NCI-H2107 treated with DMSO at 0.1 percent for 48 hours (cell line): ENCODE results near the gene FRMD4A.
"Not testable (repeated sequence)": the region's sequence is repeated elsewhere in the genome, so short reads cannot be mapped to it uniquely, and the experiment has no call there.

Source experiments
- DNase-seq: peaks from one replicate; lab custom pipeline; 2025; ENCODE audit not compliant: unreplicated experiment; lab: John Stamatoyannopoulos, UW

FRMD4A gene

GRCh38 chr10:13829790-13830189 lies 500.9 kb downstream of the FRMD4A start:
- DNase-seq = no peak

GRCh38 chr10:13828284-13828683 lies 502.4 kb downstream of the FRMD4A start:
- DNase-seq = not testable (repeated sequence)

GRCh38 chr10:13827076-13827797 lies 503.5 kb downstream of the FRMD4A start:
- no peak for DNase-seq

GRCh38 chr10:13823709-13824405 lies 506.9 kb downstream of the FRMD4A start:
- DNase-seq = no peak

- no peak for DNase-seq
Measured at GRCh38 chr10:13823096-13823708, 507.5 kb downstream of the FRMD4A start.

GRCh38 chr10:13822490-13822889 lies 508.2 kb downstream of the FRMD4A start:
- no peak for DNase-seq

- no peak for DNase-seq
Measured at GRCh38 chr10:13820964-13821337, 509.8 kb downstream of the FRMD4A start.

- DNase-seq = no peak
Measured at GRCh38 chr10:13820119-13820963, 510.4 kb downstream of the FRMD4A start.

- DNase-seq = no peak
Measured at GRCh38 chr10:13816195-13816925, 514.4 kb downstream of the FRMD4A start.

GRCh38 chr10:13815756-13816155 lies 515.0 kb downstream of the FRMD4A start:
- DNase-seq = no peak

GRCh38 chr10:13813550-13813949 lies 517.2 kb downstream of the FRMD4A start:
- no peak for DNase-seq

GRCh38 chr10:13812804-13813203 lies 517.9 kb downstream of the FRMD4A start:
- no peak for DNase-seq

- no peak for DNase-seq
Measured at GRCh38 chr10:13810568-13810967, 520.2 kb downstream of the FRMD4A start.

GRCh38 chr10:13809427-13809826 lies 521.3 kb downstream of the FRMD4A start:
- DNase-seq = no peak

- DNase-seq = no peak
Measured at GRCh38 chr10:13808556-13809391, 522.0 kb downstream of the FRMD4A start.

GRCh38 chr10:13806419-13806818 lies 524.3 kb downstream of the FRMD4A start:
- no peak for DNase-seq

GRCh38 chr10:13803566-13804554 lies 526.9 kb downstream of the FRMD4A start:
- no peak for DNase-seq

GRCh38 chr10:13801907-13802288 lies 528.8 kb downstream of the FRMD4A start:
- DNase-seq = no peak
